Liver (tissue), 3 donors: Measurements from ENCODE around the gene CLDN5.

Source experiments
- ATF3 ChIP-seq: IDR thresholded peaks from 2 replicates; pipeline ENCODE4 v1.6.1; 2016; ENCODE audit warnings: antibody characterized with exemption
- CTCF ChIP-seq: fragments of 150-350 bp; IDR thresholded peaks from 2 replicates; pipeline ENCODE4 v1.5.1; 2017; ENCODE audit warnings: improper control_type of control experiment, low read depth, low read length; ENCODE audit not compliant: missing input control
- FOXA2 ChIP-seq: IDR thresholded peaks from 2 replicates; pipeline ENCODE4 v1.6.1; 2016; ENCODE audit warnings: antibody characterized with exemption
- HNF4G ChIP-seq: IDR thresholded peaks from 2 replicates; pipeline ENCODE4 v1.6.1; 2016; ENCODE audit warnings: antibody characterized with exemption
- RAD21 ChIP-seq, 2 donors: IDR thresholded peaks; 2 replicates each; pipeline ENCODE4 v1.6.1; 2016; ENCODE audit warnings: antibody characterized with exemption in 2 of 2, mild to moderate bottlenecking in 2 of 2
- SP1 ChIP-seq: IDR thresholded peaks from 2 replicates; pipeline ENCODE4 v1.6.1; 2018; ENCODE audit warnings: antibody characterized with exemption, mild to moderate bottlenecking
- TAF1 ChIP-seq: conservative IDR thresholded peaks from 2 replicates; pipeline ENCODE4 v1.6.1; 2016; ENCODE audit warnings: antibody characterized with exemption, mild to moderate bottlenecking
- TF ChIP-seq, protein P1 (sequence below): IDR thresholded peaks from 2 replicates; pipeline ENCODE4 v1.6.1; 2016; ENCODE audit warnings: antibody characterized with exemption, mild to moderate bottlenecking
- TF ChIP-seq, protein P2 (sequence below): IDR thresholded peaks from 2 replicates; pipeline ENCODE4 v1.6.1; 2016; ENCODE audit warnings: antibody characterized with exemption
- donor health status: healthy.
- donor health status: healthy.

- no peak for TF ChIP-seq CTCF
- TF ChIP-seq, protein P1, sequence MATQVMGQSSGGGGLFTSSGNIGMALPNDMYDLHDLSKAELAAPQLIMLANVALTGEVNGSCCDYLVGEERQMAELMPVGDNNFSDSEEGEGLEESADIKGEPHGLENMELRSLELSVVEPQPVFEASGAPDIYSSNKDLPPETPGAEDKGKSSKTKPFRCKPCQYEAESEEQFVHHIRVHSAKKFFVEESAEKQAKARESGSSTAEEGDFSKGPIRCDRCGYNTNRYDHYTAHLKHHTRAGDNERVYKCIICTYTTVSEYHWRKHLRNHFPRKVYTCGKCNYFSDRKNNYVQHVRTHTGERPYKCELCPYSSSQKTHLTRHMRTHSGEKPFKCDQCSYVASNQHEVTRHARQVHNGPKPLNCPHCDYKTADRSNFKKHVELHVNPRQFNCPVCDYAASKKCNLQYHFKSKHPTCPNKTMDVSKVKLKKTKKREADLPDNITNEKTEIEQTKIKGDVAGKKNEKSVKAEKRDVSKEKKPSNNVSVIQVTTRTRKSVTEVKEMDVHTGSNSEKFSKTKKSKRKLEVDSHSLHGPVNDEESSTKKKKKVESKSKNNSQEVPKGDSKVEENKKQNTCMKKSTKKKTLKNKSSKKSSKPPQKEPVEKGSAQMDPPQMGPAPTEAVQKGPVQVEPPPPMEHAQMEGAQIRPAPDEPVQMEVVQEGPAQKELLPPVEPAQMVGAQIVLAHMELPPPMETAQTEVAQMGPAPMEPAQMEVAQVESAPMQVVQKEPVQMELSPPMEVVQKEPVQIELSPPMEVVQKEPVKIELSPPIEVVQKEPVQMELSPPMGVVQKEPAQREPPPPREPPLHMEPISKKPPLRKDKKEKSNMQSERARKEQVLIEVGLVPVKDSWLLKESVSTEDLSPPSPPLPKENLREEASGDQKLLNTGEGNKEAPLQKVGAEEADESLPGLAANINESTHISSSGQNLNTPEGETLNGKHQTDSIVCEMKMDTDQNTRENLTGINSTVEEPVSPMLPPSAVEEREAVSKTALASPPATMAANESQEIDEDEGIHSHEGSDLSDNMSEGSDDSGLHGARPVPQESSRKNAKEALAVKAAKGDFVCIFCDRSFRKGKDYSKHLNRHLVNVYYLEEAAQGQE, result no peak
- no peak for TF ChIP-seq ATF3
- TF ChIP-seq, protein P2, sequence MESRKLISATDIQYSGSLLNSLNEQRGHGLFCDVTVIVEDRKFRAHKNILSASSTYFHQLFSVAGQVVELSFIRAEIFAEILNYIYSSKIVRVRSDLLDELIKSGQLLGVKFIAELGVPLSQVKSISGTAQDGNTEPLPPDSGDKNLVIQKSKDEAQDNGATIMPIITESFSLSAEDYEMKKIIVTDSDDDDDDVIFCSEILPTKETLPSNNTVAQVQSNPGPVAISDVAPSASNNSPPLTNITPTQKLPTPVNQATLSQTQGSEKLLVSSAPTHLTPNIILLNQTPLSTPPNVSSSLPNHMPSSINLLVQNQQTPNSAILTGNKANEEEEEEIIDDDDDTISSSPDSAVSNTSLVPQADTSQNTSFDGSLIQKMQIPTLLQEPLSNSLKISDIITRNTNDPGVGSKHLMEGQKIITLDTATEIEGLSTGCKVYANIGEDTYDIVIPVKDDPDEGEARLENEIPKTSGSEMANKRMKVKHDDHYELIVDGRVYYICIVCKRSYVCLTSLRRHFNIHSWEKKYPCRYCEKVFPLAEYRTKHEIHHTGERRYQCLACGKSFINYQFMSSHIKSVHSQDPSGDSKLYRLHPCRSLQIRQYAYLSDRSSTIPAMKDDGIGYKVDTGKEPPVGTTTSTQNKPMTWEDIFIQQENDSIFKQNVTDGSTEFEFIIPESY, result no peak
- no peak for TF ChIP-seq RAD21 (IDR thresholded peaks at IDR 0.05)
- TF ChIP-seq SP1, result no peak
- no peak for TF ChIP-seq TAF1
- TF ChIP-seq HNF4G, result no peak
- TF ChIP-seq FOXA2, result no peak
Observed at GRCh38 chr22:19503367-19503766, 20.8 kb downstream of the CLDN5 start.
